Lung (tissue), 12 donors: Measurements from ENCODE around the gene ARL3. TPM values are rescaled to one million over a fixed set of nuclear protein-coding genes. Genes with fewer than 3 reads are reported as not detected.

Experiments used
- ATAC-seq: fragments of 200-7000 bp; cut with Tn5 transposase; one replicate; pipeline ENCODE4 v1.9.1; 2020; ENCODE audit warnings: moderate number of reproducible peaks; ENCODE audit not compliant: insufficient read depth, low FRiP score
- DNase-seq, 3 donors: peaks; one replicate each; pipeline ENCODE4 v3.0.0-alpha.2; 2013 to 2017
- H3K27ac ChIP-seq, 2 donors: one replicate each; pipeline ENCODE4 v1.5.1; 2013; ENCODE audit warnings: mild to moderate bottlenecking in 2 of 2, moderate library complexity in 2 of 2, control low read depth in 1 of 2, inconsistent platforms in 1 of 2, low read depth in 1 of 2, low read length in 1 of 2
- H3K27me3 ChIP-seq, 3 donors: one replicate each; pipeline ENCODE4 v1.5.1; 2013; ENCODE audit warnings: low read length in 2 of 3; ENCODE audit not compliant: control insufficient read depth in 3 of 3, insufficient read depth in 3 of 3
- H3K36me3 ChIP-seq, 4 donors: one replicate each; pipeline ENCODE4 v1.5.1; 2013; ENCODE audit warnings: low read length in 4 of 4, mild to moderate bottlenecking in 1 of 4, moderate library complexity in 1 of 4; ENCODE audit not compliant: control insufficient read depth in 4 of 4, insufficient read depth in 4 of 4
- H3K4me1 ChIP-seq, 5 donors: one replicate each; pipeline ENCODE4 v1.5.1; 2013; ENCODE audit warnings: low read length in 5 of 5, mild to moderate bottlenecking in 2 of 5, moderate library complexity in 1 of 5; ENCODE audit not compliant: control insufficient read depth in 5 of 5, insufficient read depth in 5 of 5
- H3K4me3 ChIP-seq: one replicate; pipeline ENCODE4 v1.5.1; 2013; ENCODE audit warnings: mild to moderate bottlenecking, control low read depth, moderate library complexity
- H3K9ac ChIP-seq, 2 donors: one replicate each; pipeline ENCODE4 v1.5.1; 2013; ENCODE audit warnings: low read length in 2 of 2, control low read depth in 1 of 2; ENCODE audit not compliant: insufficient read depth in 1 of 2
- H3K9me3 ChIP-seq, 4 donors: one replicate each; pipeline ENCODE4 v1.5.1; 2013; ENCODE audit warnings: low read length in 3 of 4, mild to moderate bottlenecking in 1 of 4, moderate library complexity in 1 of 4; ENCODE audit not compliant: control insufficient read depth in 4 of 4, insufficient read depth in 3 of 4
- CTCF ChIP-seq: IDR thresholded peaks from 2 replicates; pipeline ENCODE4 v1.5.1; 2012; ENCODE audit warnings: mild to moderate bottlenecking; ENCODE audit errors: control extremely low read depth, extremely low read depth
- WGBS, 2 donors: extraction: QIAGEN DNeasy Blood & Tissue Kit; methylation state at CpG; one replicate each; pipeline ENCODE4 v1.1.7; 2013; 5-methylcytosine and 5-hydroxymethylcytosine counted together
- polyA plus RNA-seq, 2 donors: library from polyadenylated mRNA; stranded (reverse); fragments of 200-250 nt; gene quantifications; one replicate each; pipeline ENCODE4 v1.2.1, GENCODE V29; 2013
- total RNA-seq, 2 donors: library from RNA; depleted of rRNA in 1 of 2; stranded (reverse); fragments of >200 nt in 1 of 2; gene quantifications; one replicate each; pipeline ENCODE4 v1.2.1, GENCODE V29; 2014 to 2021
- donor health status: control.
- donor health status: control.
- donor health status: Bipolar disorder and iron deficiency.
- donor health status: healthy.
- donor health status: DM: yes; HTN: yes; CAD: no.

Gene ARL3
- total and polyA plus RNA-seq, 4 donors = 6.7 to 12.2 (median 9.7) TPM

- Histone ChIP-seq H3K4me3 (no peak overlapping the region), H3K27ac (peak overlapping the region in 1 of 2 donors; percentile 69), H3K36me3 (peaks cover 5 to 17% (median 15%) of the 10 kb centered on the region in 4 donors), H3K4me1 (peaks cover 0 to 33% (median 19%) of the 10 kb centered on the region in 5 donors), H3K9me3 (no peaks in the 10 kb centered on the region), H3K9ac (no peak overlapping the region), H3K27me3 (no peaks in the 10 kb centered on the region)
- ATAC-seq = peak; percentile 43
- WGBS, 2 donors = 3 to 7% methylated on average over 20 to 22 of the region's 22 CpGs
- DNase-seq = peak; percentile 84 to 89 (median 88)
- TF ChIP-seq CTCF = no peak
These were observed 53.1 kb downstream of the ARL3 start for GRCh38 chr10:102660888-102661657.

GRCh38 chr10:102658802-102659201, 55.4 kb downstream of the ARL3 start:
- DNase-seq (no peak), ATAC-seq (no peak)
- Histone ChIP-seq H3K9me3 (no peaks in the 10 kb centered on the region), H3K4me3 (no peak overlapping the region), H3K36me3 (peaks cover 14 to 33% (median 23%) of the 10 kb centered on the region in 4 donors), H3K27me3 (no peaks in the 10 kb centered on the region), H3K9ac (no peak overlapping the region), H3K4me1 (peaks cover 0 to 37% (median 19%) of the 10 kb centered on the region in 5 donors), H3K27ac (peak overlapping the region in 1 of 2 donors; percentile 93)
- 60 to 86% methylated on average over 5 of the region's 5 CpGs for WGBS, 2 donors
- no peak for TF ChIP-seq CTCF

GRCh38 chr10:102657984-102658724, 56.0 kb downstream of the ARL3 start:
- WGBS, 2 donors = 34 to 49% methylated on average over 13 of the region's 13 CpGs
- H3K4me1 ChIP-seq = peaks cover 0 to 39% (median 19%) of the 10 kb centered on the region in 5 donors
- DNase-seq = peak; percentile 56 to 80 (median 59)
- no peaks in the 10 kb centered on the region for H3K9me3 ChIP-seq
- ATAC-seq = peak; percentile 43
- peak overlapping the region in 1 of 2 donors; percentile 23 for H3K9ac ChIP-seq
- H3K36me3 ChIP-seq = peaks cover 20 to 40% (median 27%) of the 10 kb centered on the region in 4 donors
- no peak overlapping the region for H3K4me3 ChIP-seq
- peak overlapping the region in 1 of 2 donors; percentile 93 for H3K27ac ChIP-seq
- TF ChIP-seq CTCF = no peak
- no peaks in the 10 kb centered on the region for H3K27me3 ChIP-seq
